ENCODE results near the gene SLC32A1.

Gene SLC32A1

DNA sequence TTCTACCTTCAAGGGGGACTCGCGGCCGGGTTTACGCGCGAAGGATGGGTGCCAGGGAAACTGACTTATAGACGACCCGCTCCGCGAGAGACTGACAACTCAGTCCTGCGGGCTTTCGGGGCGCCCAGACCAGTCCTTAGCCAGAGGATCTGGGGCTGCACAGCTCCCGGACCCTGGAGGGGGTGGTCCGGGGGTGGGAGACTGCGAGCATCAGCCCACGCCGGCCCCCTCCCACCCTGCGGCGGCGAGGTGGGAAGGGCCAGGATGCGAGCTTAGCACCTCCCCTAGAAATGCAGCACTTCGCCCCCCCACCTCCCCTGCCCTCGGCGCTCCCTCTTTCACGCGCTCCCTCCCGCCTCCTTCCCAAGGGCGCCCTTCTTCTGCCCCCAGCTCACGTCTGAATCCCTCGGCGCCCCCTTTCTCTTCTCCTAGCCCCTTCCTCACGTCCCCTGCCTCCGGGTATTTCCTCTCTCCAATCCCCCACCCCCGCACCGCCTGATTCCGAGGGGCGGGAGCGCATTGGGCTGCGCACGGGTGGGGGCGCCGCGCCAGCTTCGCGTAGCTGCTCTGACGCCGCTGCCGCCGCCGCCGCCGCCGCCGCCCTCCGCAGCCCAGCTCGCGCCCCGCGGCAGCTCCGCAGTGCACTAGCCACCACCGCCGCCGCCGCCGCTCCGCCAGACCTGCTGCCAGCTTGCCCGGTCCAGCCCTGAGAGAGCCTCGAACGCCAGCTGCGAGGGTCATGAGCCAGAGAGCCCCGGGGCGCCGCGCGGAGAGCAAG, at the start of gene SLC32A1:
Gene SLC32A1 (plus strand): TSS at position 639 of the 778 bp plus-strand sequence. CDS start 239 bp downstream, outside the sequence.
- no peak for DNase-seq (ENCODE audit: low read depth in 2 of 2)

DNA sequence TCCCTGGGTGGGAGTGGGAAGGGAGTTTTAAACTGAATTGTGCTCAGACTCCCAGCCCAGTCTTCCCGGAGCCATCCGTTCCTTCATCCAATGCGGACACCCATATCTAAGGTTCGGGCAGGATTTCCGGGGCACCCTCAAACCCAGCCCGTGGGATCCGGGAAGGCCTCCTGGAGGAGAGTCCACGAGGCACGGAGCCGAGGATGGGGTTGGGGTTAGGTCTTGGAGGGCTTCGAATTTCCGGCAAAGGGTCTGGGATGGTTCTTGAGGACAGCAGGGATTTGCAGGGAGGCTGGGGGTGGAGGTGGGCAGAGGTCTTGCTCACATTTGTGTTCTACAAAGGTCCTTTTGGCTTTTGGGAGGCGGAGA, 49.5 kb upstream of the SLC32A1 start:
- DNase-seq (ENCODE audit: low read depth in 2 of 2): no peak

DNA sequence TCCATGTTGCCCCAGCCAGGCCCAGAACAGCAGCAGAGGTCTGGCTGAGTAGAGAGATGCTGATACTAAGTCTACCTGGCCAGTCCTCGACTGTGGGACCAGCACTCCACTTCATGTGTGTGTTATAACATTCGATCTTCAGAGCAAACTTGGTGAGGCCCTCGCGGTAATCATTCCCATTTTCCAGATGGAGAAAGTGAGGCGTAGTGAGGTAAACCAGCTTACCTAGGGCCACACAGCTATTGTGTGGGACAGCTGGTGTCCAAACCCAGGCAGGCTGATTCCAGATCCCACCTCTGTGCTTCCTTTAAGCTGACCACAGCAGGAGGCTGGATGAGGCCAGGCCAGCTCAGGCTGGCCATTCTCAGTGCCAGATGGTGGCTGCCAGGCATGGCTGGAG, 47.7 kb upstream of the SLC32A1 start:
- no peak for DNase-seq (ENCODE audit: low read depth in 2 of 2)

DNA sequence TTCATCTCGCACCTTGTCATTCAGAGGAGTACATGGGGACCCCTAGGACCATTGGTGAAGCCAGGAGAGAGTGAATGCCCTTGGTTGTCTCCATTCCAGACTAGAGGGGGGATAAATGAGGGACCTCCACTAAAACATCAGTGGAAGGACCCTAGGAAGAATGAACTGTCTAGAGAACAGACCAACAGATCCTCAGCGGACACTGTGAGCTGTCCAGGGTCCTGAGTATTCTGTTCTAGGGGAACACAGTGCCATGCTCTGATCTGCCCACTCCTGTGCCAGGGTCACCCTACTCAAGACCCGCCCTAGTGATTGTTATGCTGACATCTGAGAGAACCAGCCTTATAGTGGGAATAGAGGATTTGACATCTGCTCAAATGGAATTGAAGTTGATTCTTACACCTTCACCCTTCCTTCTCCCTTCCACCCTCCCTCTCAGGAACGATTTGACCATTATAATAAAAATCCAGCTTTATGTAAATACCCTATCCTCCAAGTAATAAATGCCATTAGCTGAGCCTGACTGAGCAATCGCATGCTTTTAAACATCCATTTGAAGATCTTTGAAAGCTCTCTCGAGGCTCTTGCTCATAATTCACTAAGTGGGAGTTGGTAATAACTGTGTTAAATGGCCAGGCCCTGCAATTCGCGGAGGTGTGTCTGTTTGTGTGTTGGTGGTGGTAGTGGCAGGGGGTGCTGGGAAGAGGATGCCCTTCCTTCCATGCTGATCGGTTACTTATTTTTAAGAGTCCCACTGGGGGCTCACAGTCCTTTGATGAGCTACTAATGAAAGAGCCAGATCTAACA, 43.6 kb upstream of the SLC32A1 start:
- DNase-seq (ENCODE audit: low read depth in 2 of 2): no peak

DNA sequence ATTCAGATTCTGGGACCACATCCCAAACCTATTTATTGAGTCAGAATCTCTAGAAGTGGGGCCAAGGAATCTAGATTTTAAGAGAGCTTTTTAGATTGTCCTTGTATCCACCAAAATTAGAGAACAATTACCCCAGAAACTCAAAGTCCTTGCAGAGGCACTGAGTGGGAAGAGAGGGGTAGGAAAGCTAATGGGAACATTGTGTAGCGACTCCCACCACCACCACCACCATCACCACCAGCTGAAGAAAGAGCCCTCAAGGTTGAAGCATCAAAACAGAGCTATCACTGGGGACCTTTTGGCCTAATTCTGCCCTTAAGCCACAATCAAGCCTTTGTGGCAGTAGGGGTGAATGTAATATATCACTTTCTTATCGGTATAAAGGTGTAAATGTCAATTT, 39.0 kb upstream of the SLC32A1 start:
- no peak for DNase-seq (ENCODE audit: low read depth in 2 of 2)

- DNase-seq (ENCODE audit: low read depth in 2 of 2): no peak
Observed at GRCh38 chr20:38685853-38686473, 38.3 kb upstream of the SLC32A1 start.

DNA sequence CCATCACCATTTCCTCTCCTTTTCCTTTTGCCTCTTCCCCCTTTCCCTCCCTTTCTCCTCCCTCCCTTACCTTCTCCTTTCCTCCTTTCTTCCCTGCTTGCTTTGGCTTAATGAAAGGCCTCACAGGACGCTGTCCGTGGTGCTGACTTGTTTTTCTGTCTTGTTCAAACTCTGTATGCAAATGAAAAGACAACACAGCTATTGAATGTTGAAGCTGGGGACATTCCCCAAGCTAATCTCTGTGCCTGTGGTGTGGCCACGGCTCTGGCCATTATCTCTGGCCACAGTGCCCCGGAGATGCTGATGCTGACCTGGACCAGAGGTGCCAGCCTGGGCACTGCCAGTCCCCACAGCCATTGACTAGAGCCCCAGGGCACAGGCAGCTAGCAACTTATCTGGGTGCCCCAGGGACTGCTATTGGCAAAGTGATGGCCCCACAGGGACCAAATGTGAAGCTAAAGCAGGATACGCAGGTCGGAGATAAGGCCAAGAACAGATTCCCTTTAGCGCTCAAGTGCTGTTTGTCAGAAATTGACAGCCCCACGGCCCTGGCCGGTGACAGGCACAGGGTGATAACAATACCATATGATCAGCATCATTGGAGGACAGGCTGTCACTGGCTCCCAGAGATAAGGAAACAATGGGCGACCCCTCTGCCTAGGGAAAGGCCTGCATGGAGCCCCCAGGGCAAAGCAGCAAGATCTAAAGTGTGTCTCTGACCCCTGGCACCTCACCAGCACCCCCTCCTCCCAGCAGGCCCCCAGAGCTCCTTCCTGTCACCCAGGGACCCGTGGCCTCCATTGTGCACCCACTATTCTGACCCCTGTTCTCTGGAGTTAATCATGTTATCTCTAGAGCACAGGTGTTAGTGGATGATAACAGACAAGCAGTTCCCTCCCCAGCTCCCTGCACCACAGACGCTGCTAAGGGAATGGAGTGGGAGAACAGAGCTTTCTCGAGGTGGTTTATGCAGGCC, 31.6 kb upstream of the SLC32A1 start:
- DNase-seq (ENCODE audit: low read depth in 2 of 2): peak in 1 of 2 donors; percentile 25

DNA sequence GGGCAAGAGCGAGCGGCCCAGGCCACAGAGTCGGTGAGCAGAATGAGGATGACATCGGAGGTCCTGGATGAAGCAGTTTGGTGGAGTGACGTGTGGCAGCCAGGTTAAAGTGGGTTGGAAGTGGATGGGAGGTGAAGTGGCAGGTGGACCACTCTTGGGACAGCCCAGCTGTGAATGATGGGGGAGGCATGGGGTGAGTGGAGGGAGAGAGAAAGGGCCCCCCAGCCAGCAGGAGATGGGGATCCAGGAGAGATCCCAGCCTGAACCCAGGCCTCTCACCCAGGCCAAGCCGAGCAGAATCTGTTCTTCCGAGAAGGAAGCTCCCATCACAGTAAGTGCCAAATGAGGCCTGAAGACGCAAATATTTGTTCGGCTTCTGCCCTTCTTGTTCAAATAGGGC, 27.0 kb upstream of the SLC32A1 start:
- DNase-seq (ENCODE audit: low read depth in 2 of 2): no peak

DNA sequence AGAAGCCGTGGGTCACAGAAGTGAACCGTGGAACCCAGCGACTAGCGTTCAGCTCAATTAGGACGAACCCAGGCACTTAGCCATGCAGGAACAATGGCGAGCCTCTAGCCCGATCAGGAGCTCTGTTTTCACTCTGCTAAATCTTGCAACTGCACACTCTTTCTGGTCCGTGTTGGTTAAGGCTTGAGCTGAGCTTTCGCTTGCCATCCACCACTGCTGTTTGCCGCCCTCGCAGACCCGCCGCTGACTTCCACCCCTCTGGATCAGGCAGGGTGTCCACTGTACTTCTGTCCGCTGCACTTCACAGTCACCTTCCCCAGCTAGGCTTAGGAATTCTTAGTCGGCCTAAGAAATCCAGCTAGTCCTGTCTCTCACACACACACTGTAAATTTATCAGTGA, 25.7 kb upstream of the SLC32A1 start:
- DNase-seq (ENCODE audit: low read depth in 2 of 2): no peak

GRCh38 chr20:38700141-38700540, 24.1 kb upstream of the SLC32A1 start:
- DNase-seq (ENCODE audit: low read depth in 2 of 2): no peak

DNA sequence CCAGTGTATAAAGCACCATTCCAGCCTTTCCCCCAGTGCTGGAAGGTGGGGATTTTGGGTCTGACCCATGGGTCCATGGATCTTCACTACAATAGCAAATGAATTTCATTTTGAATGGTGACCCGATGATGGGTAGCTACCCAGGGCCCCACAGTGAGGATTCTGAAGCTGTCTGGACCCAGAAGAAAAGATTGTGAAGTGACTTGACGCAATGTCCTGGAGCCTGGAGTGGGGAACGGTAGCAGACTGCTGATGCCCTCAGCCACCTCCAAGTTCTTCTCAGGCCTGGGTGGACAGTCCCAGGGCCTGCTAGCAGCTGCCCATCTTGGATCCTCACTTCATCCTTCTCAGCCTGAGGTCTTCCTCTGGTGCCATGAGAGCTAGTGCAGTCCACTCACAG, 23.4 kb upstream of the SLC32A1 start:
- DNase-seq (ENCODE audit: low read depth in 2 of 2): no peak

GRCh38 chr20:38703526-38703925, 20.8 kb upstream of the SLC32A1 start:
- DNase-seq (ENCODE audit: low read depth in 2 of 2): no peak

GRCh38 chr20:38704136-38704535, 20.1 kb upstream of the SLC32A1 start:
- DNase-seq (ENCODE audit: low read depth in 2 of 2): no peak

DNA sequence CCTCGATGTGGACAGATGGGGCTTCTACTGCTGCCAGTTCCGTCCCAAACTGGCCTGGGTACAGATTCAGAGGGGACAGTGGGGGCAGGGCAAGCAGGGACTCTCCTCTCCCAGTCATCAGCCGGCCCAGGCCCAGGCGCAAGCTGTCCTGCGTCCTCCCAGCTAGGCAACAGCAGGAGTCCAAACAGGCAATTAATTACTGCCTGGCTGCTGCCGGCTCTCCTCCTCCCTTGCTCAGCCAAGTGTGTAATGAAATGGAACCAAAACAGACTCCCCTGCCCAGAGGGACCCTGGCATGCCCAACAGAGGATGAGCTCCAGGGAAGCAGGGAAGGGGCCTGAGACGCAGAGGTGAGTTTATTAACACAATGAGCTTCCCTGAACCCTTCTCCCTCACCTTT, 17.8 kb upstream of the SLC32A1 start:
- DNase-seq (ENCODE audit: low read depth in 2 of 2): no peak

- DNase-seq (ENCODE audit: low read depth in 2 of 2): no peak
Observed at GRCh38 chr20:38714308-38714707, 10.0 kb upstream of the SLC32A1 start.

GRCh38 chr20:38715646-38716045, 8.6 kb upstream of the SLC32A1 start:
- DNase-seq (ENCODE audit: low read depth in 2 of 2): no peak

DNA sequence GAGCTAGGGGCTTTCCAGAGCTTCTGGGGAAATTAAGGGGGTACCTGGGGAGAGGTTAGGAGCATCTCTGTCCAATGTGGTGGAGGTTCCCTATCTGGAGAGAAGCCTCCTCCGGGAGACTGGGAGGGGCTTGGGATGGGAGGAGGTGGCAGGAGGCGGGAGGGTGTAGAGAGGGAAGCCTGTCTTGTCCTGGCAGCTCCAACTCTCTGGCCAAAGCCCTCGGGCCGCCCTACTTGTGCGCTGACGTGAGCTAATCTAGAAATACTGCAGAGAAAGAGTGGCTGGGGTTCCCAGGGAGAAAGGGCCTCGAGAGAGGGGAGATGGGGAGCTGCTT, 1.6 kb upstream of the SLC32A1 start:
- no peak for DNase-seq (ENCODE audit: low read depth in 2 of 2)

DNA sequence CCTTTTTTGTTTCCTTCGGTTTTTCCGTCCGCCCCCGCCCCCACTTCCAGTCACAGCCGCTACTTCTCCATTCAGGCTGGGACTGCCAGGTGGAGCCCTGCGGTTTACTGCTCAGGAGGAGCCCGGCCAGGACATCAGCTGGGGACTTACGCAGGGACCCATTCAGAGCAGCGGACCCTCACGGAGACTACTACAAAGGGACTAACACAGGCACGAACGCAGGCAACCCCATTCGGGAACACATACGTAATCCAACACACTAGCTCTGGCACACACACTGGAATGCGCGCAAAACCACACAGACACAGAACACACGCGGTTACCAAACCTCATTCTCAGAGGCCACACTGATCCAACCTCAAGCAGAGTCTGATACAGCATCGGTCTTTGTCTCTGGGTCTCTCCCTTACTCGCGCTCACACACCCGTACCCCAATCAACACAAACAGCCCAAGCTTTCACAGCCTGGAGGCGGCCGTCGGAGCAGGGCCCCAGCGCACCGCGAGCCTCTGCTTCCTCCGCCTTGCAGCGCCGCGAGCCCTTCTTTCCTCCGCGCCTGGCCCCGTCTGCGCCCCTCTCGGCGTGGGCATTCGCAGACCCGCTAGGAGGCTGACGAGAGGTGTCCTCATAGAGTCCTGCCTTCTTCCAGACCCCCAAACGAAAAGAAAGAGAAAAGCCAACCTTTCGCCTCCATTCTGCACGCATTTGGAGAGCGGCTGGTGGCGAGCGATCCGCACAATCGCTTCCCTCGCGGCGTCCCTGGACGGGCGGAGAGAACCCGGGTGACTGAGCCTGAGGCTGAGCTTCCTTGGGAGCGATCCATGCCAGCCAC, 1.1 kb upstream of the SLC32A1 start:
- DNase-seq (ENCODE audit: low read depth in 2 of 2): no peak

- DNase-seq (ENCODE audit: low read depth in 2 of 2): no peak
Observed at GRCh38 chr20:38724626-38725147, 401 bp downstream of the SLC32A1 start.

DNA sequence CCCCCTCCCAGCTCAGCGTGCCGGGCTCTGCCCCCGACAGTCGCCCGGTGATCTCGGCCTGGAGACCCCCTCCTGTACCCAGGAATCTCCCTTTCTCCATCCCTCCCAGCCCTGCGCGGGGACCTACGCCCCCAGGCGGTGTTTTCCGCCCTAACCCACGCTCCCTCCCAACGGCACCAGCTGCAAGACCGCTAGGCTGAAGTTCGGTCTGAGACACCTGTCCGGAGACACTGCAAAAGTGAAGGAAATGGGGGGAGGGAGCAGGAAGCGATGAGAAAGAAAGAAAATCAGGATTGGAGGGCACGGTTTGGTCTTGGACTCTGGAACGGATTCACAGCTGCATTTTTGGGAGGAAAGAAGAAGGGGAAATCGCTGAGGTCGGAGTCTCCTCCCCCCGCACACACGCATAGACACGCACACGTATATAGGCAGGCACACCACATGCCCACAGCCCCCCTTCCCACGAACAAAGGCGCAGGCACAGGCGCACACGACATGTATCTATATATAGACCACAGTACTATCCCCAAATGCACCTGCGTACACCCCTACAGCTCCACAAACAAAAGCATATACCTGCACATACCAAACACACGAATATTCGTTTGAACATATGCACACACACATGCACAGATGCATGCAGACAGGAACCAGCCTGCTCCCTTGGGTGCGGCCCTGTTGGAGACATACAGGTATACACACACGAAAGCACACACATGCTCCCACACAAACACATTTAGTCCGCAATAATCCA, 1.0 kb downstream of the SLC32A1 start:
- DNase-seq (ENCODE audit: low read depth in 2 of 2): no peak
